Measurements from ENCODE around the gene FBLN1.
A peak's percentile ranks its signal among the peaks of the same experiment; 100 is the strongest.
"Not testable (repeated sequence)": the region's sequence is repeated elsewhere in the genome, so short reads cannot be mapped to it uniquely, and the experiment has no call there.

FBLN1 gene

GRCh38 chr22:45598596-45599217 is 96.0 kb downstream of the FBLN1 start:
- no peak for DNase-seq (ENCODE audit: extremely low read depth, low read depth)
- no peak for TF ChIP-seq CTCF (IDR thresholded peaks at IDR 0.05; ENCODE audit: low read depth, low read length)

DNA sequence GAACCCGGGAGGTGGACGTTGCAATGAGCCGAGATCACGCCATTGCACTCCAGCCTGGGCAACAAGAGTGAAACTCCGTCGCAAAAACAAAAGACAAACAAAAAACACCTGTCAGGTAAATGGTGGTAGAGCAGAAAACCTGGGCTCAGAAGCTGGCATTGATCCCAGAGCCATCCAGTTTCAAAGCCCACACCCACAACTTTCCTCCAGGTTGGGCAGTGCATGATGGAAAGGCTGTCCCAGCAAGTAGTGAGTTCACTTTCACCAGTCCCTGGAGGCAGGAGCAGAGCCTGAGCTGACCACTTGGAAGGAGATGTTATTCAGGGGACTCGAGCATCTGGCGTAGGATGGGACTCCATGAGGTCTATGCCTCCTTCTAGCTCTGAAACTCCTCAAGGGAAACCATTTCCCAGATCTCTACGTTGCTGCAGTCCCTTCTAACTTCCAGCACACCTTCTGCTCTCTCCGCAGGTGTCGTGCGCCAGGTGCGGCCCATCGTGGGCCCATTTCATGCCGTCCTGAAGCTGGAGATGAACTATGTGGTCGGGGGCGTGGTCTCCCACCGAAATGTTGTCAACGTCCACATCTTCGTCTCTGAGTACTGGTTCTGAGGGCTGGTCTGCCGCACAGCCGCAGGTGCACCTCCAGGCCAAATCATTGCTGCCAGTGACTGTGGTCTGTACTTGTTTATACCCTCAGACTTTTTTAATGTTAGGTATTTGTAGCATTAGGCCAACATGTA is 97.3 kb downstream of the FBLN1 start:
- no peak for TF ChIP-seq CTCF (IDR thresholded peaks at IDR 0.05; ENCODE audit: low read depth, low read length)
- no peak for DNase-seq (ENCODE audit: extremely low read depth, low read depth)

DNA sequence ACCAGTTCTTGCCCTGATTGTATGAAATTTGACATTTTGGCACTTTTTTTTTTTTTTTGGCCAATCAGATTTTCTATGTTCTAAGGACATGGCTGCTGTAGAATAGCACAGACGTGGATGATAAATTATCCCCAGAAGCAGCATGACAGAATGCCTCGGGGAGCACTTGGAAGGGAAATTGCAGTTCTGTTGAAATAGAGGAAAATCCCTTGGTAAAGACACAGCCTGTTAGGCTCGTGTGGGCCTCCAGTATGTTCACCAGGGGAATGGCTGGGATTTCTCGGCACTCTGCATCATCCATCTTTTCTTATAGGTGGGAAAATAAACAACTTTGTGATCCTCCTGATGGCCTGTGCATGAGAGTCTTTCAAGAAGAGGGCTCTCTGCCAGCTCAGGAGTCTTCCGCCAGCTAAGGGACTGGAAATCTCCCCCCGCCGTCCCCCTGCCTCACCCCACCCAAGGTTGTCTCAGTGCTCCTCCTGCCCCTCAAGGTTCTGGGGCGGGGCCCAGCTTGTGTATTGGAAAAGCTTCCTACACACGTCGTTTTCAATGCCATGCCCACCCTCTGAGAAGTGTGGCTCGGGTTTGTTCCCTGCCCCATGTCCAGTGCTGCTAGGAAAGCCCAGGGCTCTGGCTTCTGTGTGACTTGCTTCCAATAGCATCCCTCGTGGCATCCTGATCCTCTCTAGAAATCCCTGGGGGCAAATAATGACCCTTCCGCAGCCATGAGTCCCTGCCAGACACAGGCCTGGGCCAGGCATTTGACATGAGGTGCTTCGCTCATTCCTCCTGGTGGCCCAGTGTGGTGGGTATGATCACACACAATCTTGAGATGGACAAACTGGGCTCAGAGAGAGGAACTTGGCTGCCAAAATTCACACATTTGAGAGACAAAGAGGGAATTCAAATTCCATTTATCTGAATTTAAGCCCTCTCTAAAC is 98.4 kb downstream of the FBLN1 start:
- TF ChIP-seq CTCF (IDR thresholded peaks at IDR 0.05; ENCODE audit: low read depth, low read length) = no peak
- no peak for DNase-seq (ENCODE audit: extremely low read depth, low read depth)

DNA sequence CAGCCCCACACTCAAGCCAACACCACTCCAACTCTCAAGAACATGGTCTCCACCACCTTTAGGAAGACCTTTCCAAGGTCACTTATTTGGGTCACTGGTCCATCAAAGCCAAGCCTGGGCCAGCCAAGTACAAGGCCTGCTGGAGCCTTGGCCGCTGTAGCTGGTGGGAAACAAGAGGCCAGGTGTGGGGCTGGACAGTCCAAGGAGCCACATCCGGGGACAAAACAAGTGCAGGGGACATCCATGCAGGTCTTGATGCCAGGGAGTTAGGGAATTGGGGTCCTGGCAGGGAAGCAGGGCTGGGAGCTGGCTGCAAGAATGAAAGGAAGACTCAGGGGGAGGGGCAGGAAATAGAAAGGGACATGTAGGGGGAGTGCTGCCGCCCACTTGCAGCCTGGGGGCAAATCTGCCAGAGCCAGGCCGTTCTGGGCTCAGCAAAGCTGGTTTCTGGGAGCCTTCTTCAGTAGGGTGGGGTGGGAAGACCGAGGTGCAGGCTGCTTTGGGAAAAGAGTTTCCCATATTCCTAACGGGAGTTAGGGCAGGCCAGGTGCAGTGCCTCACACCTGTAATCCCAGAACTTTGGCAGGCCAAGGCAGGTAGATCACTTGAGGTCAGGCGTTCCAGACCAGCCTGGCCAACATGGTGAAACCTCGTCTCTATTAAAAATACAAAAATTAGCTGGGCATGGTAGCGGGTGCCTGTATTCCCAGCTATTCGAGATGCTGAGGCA is 99.5 kb downstream of the FBLN1 start:
- DNase-seq (ENCODE audit: extremely low read depth, low read depth) = no peak
- no peak for TF ChIP-seq CTCF (IDR thresholded peaks at IDR 0.05; ENCODE audit: low read depth, low read length)

DNA sequence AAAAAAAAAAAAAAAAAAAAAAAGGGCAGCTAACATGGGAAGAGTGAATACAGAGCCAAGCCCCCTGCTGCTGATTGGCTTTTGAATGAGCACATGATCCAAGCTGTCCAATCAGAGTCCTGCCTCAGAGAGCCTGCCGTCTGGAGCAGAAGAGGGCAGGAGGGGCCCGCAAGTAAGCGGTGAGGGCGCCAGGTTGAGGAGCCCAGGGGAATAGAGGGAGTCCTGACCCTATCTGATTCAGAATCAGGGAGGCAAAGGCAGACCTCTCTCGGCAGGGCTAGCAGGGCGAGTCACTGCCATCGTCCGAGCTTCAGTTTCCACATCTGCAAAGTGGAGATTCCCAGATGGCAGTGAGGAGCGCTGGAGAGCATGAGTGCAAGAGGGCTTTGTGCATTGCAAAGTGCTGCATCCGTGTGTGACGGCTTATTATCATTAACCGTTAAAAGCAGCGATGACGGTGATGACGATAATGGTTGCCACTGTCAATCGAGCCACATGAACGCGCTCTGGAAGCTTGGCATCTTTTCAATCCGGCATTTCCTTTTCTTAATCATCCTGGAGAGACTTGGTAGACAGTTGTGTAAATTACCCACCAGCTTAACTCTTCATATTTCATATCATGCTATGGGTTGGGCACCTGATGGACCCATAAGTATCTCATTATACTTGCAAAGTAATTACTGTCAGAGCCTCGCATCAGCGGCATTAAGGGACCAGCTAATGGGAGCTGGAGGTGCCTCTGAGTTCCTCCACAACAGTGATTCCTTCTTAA is 100.3 kb downstream of the FBLN1 start:
- TF ChIP-seq CTCF (IDR thresholded peaks at IDR 0.05; ENCODE audit: low read depth, low read length) = no peak
- DNase-seq (ENCODE audit: extremely low read depth, low read depth) = peak; percentile 69

DNA sequence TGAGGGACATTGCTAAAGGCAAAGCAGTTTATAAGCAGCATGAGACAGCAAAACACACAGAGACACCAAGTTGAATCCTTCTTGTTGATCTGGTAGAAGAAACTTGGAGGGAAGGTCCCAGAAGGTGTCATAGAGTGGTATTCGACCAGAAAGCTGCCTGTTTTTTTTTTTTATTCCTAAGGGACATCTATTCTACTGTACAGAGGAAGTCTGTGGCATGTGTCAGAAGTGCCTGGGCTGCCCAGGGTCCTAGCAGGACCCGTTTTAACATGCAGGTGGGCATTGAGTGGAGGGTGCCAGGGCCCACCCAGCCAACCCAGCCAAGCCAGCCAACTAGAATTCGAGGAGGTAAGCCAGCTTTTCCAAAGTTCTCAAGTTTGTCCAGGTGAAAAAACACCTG is 100.9 kb downstream of the FBLN1 start:
- TF ChIP-seq CTCF (IDR thresholded peaks at IDR 0.05; ENCODE audit: low read depth, low read length) = no peak
- no peak for DNase-seq (ENCODE audit: extremely low read depth, low read depth)

- DNase-seq (ENCODE audit: extremely low read depth, low read depth) = not testable (repeated sequence)
Measured at GRCh38 chr22:45608045-45608444, 105.4 kb downstream of the FBLN1 start.
